ENCODE measurements around the gene KLHL7. TPM values are rescaled to one million over a fixed set of nuclear protein-coding genes. Genes with fewer than 3 reads are reported as not detected.
A peak's percentile ranks its signal among the peaks of the same experiment; 100 is the strongest.

The KLHL7 gene
- total RNA-seq: 10 to 100 TPM; 17.0 to 20.2 (median 18.1) TPM

DNA sequence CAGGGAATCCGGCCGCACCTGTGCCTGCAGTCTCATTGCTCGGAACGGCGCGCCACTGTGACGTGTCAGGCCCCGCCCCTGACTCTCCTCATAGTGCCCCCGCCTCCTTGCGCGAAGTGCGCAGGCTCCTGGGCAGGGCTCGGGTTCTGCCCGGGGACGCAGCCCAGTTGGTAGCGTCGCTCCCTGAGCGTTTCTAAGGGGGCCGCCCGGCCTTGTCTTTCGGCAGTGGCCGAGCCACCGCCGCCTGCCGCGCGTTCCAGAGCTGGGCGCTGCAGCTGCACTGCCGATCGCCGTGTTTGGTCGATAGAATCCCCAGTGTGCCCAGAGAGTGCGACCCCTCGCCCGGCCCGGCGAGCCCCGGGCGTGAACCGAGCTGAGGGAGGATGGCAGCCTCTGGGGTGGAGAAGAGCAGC, at the start of gene KLHL7:
Gene KLHL7, plus strand, starts transcription at position 142 of the 413 bp plus-strand sequence. Its CDS starts 242 bp downstream, at position 384.
- peak within 1 kb of the TSS; percentile 97 for H3K4me3 Mint-ChIP-seq

DNA sequence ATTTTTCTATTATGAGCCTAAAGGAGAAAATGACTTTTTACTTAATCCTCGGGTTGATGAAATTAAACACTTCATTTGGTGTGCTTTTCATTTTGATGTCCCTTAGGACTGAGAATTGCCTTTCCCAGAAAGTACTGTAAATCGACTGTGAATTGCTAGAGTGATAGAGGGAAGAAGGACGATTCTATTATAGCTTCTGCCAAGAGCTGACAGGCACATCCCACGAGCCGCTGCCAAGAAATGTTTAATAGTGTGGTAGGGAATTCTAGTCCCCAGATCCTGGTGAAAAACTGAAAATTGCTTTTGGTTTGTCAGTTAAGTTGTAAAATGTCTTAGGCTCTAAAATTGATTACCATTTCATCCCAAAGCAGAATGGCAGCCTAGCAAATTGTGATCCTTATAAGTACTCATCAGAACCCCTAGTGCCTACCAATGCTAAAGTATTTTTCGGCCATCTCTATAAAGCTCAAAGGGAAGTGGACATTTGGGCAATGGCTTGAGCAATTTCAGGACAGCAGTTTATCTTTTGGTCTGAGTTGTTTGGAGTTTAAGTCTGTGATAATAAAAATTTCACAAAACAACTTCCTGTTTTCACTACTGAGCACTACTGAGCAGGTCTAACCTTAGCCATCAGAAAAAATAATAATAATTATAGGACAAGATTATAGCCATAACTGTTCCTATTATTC, 47.0 kb upstream of the KLHL7 start:
- no peak for ATAC-seq

More for the DNA sequence above, at the start of gene KLHL7:
- H3K4me1 Mint-ChIP-seq (ENCODE audit: low read depth): peaks cover 39% of the 10 kb centered on the region
- H3K27me3 Mint-ChIP-seq (ENCODE audit: low read depth): no peaks in the 10 kb centered on the region
- no peaks in the 10 kb centered on the region for H3K9me3 Mint-ChIP-seq
- DNase-seq (peak; percentile 95), ATAC-seq (peak; percentile 97)
- H3K36me3 Mint-ChIP-seq (ENCODE audit: insufficient read depth): no peaks in the 10 kb centered on the region

DNA sequence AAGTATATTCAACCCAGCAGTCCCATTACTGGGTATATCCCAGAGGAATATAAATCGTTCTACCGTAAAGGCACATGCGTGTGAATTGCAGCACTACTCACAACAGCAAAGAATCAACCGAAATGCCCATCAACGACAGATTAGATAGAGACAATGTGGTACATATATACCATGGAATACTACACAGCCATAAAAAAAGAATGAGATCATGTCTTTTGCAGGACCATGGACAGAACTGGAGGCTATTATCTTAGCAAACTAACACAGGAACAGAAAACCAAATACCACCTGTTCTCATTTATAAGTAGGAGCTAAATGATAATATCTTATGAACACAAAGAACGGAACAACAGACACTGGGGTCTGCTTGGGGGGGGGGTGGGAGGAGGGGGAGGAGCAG, 44.3 kb upstream of the KLHL7 start:
- no peaks in the 10 kb centered on the region for H3K36me3 Mint-ChIP-seq (ENCODE audit: insufficient read depth)
- no peak overlapping the region for H3K4me3 Mint-ChIP-seq
- H3K27me3 Mint-ChIP-seq (ENCODE audit: low read depth): no peaks in the 10 kb centered on the region
- H3K4me1 Mint-ChIP-seq (ENCODE audit: low read depth): no peaks in the 10 kb centered on the region
- no peaks in the 10 kb centered on the region for H3K9me3 Mint-ChIP-seq
- ATAC-seq (no peak), DNase-seq (no peak)

More for the DNA sequence above, 47.0 kb upstream of the KLHL7 start:
- no peaks in the 10 kb centered on the region for H3K4me1 Mint-ChIP-seq (ENCODE audit: low read depth)
- H3K36me3 Mint-ChIP-seq (ENCODE audit: insufficient read depth): no peaks in the 10 kb centered on the region
- no peak for DNase-seq
- H3K27me3 Mint-ChIP-seq (ENCODE audit: low read depth): no peaks in the 10 kb centered on the region
- H3K9me3 Mint-ChIP-seq: no peaks in the 10 kb centered on the region
- no peak overlapping the region for H3K4me3 Mint-ChIP-seq

- no peaks in the 10 kb centered on the region for H3K27me3 Mint-ChIP-seq (ENCODE audit: low read depth)
- H3K4me3 Mint-ChIP-seq: no peak overlapping the region
- no peaks in the 10 kb centered on the region for H3K9me3 Mint-ChIP-seq
- no peak for ATAC-seq
- no peaks in the 10 kb centered on the region for H3K36me3 Mint-ChIP-seq (ENCODE audit: insufficient read depth)
- no peaks in the 10 kb centered on the region for H3K4me1 Mint-ChIP-seq (ENCODE audit: low read depth)
- DNase-seq: no peak
Observed at GRCh38 chr7:23062452-23062851, 43.1 kb upstream of the KLHL7 start.

GRCh38 chr7:23065974-23066373, 39.6 kb upstream of the KLHL7 start:
- no peaks in the 10 kb centered on the region for H3K9me3 Mint-ChIP-seq
- H3K36me3 Mint-ChIP-seq (ENCODE audit: insufficient read depth): no peaks in the 10 kb centered on the region
- DNase-seq (no peak), ATAC-seq (no peak)
- no peaks in the 10 kb centered on the region for H3K27me3 Mint-ChIP-seq (ENCODE audit: low read depth)
- no peak overlapping the region for H3K4me3 Mint-ChIP-seq
- H3K4me1 Mint-ChIP-seq (ENCODE audit: low read depth): no peaks in the 10 kb centered on the region

DNA sequence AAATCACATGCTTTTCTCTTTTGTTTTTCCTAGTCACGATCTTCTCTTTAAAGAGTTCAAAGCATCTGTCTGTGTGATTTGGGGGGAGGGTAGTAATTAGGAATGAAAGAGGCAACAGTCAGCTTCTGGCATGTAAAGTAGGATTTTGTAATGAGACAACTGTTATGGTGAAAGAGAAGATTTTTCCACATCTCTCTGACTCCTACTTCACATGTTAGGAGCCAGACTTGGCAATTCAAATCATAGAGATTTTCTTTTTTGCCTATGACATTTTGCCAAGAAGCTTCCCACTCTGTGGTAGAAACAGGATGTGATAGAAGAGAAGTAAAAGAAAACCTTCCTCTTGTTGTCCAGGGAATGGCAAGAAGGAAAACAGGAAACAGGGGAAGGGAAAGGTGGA, 38.3 kb upstream of the KLHL7 start:
- Mint-ChIP-seq H3K9me3 (no peaks in the 10 kb centered on the region), H3K27me3 (ENCODE audit: low read depth) (no peaks in the 10 kb centered on the region), H3K4me3 (no peak overlapping the region), H3K36me3 (ENCODE audit: insufficient read depth) (no peaks in the 10 kb centered on the region), H3K4me1 (ENCODE audit: low read depth) (no peaks in the 10 kb centered on the region)
- ATAC-seq (no peak), DNase-seq (no peak)

- Mint-ChIP-seq H3K4me3 (no peak overlapping the region), H3K4me1 (ENCODE audit: low read depth) (no peaks in the 10 kb centered on the region), H3K9me3 (no peaks in the 10 kb centered on the region), H3K27me3 (ENCODE audit: low read depth) (peaks cover 7% of the 10 kb centered on the region), H3K36me3 (ENCODE audit: insufficient read depth) (no peaks in the 10 kb centered on the region)
- DNase-seq (no peak), ATAC-seq (no peak)
Observed at GRCh38 chr7:23072048-23072447, 33.5 kb upstream of the KLHL7 start.

GRCh38 chr7:23072922-23073321, 32.7 kb upstream of the KLHL7 start:
- no peak for ATAC-seq
- Mint-ChIP-seq H3K4me3 (no peak overlapping the region), H3K9me3 (no peaks in the 10 kb centered on the region)

DNA sequence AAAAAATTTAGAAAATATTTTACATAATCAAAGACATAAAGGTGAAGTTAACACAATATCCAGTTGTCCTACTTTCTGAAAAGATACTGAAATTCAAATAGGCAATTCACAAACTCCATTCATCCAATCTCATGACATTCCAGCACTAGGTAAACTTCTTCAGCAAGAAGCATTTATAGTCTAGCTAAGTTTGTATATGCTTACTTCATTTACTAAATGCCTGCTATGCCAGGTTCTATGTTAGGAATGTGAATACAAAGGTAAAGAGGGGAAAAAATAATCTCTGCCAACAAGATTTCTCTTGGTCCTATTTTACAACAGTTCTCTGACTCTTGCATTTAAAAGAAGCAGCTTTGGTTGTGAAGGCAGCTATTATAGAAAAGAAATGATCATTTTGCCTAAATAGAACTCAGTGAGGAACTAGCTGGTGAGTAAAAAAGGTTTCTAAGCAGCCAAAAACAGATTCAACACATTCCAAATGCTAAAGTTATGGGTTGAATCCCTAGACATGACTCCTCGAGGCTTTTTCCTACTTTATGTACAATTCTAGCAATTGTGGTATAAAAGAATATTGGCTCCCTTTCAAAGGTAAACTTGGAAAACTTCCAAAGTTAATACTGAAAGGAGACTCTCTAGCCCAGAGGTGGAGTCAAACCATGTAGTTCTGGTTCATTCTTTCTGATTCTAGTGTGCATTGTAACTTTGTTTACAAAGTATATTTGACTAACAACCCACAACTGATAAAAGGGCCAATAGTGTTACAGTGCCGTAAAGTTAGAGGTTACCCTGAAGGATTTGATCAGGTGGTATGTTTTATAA, 30.9 kb upstream of the KLHL7 start:
- Mint-ChIP-seq H3K27me3 (ENCODE audit: low read depth) (peaks cover 7% of the 10 kb centered on the region), H3K4me1 (ENCODE audit: low read depth) (no peaks in the 10 kb centered on the region), H3K36me3 (ENCODE audit: insufficient read depth) (no peaks in the 10 kb centered on the region), H3K9me3 (no peaks in the 10 kb centered on the region), H3K4me3 (no peak overlapping the region)
- no peak for DNase-seq
- no peak for ATAC-seq

More at GRCh38 chr7:23072922-23073321, 32.7 kb upstream of the KLHL7 start:
- no peaks in the 10 kb centered on the region for H3K36me3 Mint-ChIP-seq (ENCODE audit: insufficient read depth)
- H3K4me1 Mint-ChIP-seq (ENCODE audit: low read depth): no peaks in the 10 kb centered on the region
- H3K27me3 Mint-ChIP-seq (ENCODE audit: low read depth): peaks cover 7% of the 10 kb centered on the region
- DNase-seq: no peak

- H3K9me3 Mint-ChIP-seq: no peaks in the 10 kb centered on the region
- no peaks in the 10 kb centered on the region for H3K36me3 Mint-ChIP-seq (ENCODE audit: insufficient read depth)
- no peak for DNase-seq
- ATAC-seq: no peak
- H3K4me3 Mint-ChIP-seq: no peak overlapping the region
- H3K27me3 Mint-ChIP-seq (ENCODE audit: low read depth): peaks cover 9% of the 10 kb centered on the region
- H3K4me1 Mint-ChIP-seq (ENCODE audit: low read depth): no peaks in the 10 kb centered on the region
Observed at GRCh38 chr7:23075571-23075970, 30.0 kb upstream of the KLHL7 start.

- no peaks in the 10 kb centered on the region for H3K9me3 Mint-ChIP-seq
- peaks cover 9% of the 10 kb centered on the region for H3K27me3 Mint-ChIP-seq (ENCODE audit: low read depth)
Observed at GRCh38 chr7:23076772-23077171, 28.8 kb upstream of the KLHL7 start.

DNA sequence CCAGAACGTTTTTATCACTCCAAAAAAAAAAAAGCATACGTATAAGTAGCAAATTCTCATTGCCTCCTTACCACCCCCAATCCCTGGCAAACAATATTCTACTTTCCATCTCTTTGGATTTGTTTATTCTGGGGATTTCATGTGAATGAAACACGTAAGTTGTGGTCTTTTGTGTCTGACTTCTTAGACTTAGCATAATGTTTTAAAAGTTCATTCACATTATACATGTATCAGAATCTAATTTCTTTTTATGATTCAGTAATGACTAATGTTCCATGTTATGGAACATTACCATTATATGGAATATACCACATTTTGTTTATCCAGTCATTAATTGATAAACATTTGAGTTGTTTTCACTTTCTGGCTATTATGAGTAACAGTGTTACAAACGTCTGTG, 12.5 kb upstream of the KLHL7 start:
- no peaks in the 10 kb centered on the region for H3K9me3 Mint-ChIP-seq

More at GRCh38 chr7:23076772-23077171, 28.8 kb upstream of the KLHL7 start:
- no peaks in the 10 kb centered on the region for H3K36me3 Mint-ChIP-seq (ENCODE audit: insufficient read depth)
- no peak for DNase-seq
- H3K4me3 Mint-ChIP-seq: no peak overlapping the region
- H3K4me1 Mint-ChIP-seq (ENCODE audit: low read depth): no peaks in the 10 kb centered on the region
- ATAC-seq: no peak

DNA sequence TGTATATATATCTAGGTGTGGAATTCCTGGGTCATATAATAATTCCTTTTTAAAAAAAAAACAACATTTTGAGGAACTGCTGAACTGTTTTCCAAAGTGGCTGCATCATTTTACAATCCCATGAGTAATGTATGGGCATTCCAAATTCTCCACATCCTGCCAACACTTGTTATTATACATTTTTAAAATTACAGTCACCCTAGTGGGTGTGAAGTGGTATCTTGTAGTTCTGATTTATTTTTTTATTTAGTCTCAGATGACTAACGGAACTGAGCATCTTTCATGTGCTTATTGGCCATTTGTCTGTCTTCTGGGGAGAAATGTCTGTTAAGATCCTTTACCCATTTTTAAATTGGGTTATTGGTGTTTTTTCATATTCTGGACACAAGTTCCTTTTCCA, 12.0 kb upstream of the KLHL7 start:
- Mint-ChIP-seq H3K4me1 (ENCODE audit: low read depth) (no peaks in the 10 kb centered on the region), H3K27me3 (ENCODE audit: low read depth) (peaks cover 6% of the 10 kb centered on the region), H3K4me3 (no peak overlapping the region), H3K36me3 (ENCODE audit: insufficient read depth) (peaks cover 2% of the 10 kb centered on the region), H3K9me3 (no peaks in the 10 kb centered on the region)
- no peak for DNase-seq
- ATAC-seq: no peak

More for the DNA sequence above, 12.5 kb upstream of the KLHL7 start:
- Mint-ChIP-seq H3K36me3 (ENCODE audit: insufficient read depth) (peaks cover 2% of the 10 kb centered on the region), H3K27me3 (ENCODE audit: low read depth) (peaks cover 4% of the 10 kb centered on the region), H3K4me3 (no peak overlapping the region), H3K4me1 (ENCODE audit: low read depth) (no peaks in the 10 kb centered on the region)
- no peak for ATAC-seq
- no peak for DNase-seq

GRCh38 chr7:23096518-23097290, 8.9 kb upstream of the KLHL7 start:
- no peaks in the 10 kb centered on the region for H3K4me1 Mint-ChIP-seq (ENCODE audit: low read depth)
- H3K36me3 Mint-ChIP-seq (ENCODE audit: insufficient read depth): peaks cover 2% of the 10 kb centered on the region

More at GRCh38 chr7:23096518-23097290, 8.9 kb upstream of the KLHL7 start:
- no peaks in the 10 kb centered on the region for H3K9me3 Mint-ChIP-seq
- peaks cover 5% of the 10 kb centered on the region for H3K27me3 Mint-ChIP-seq (ENCODE audit: low read depth)
- no peak for DNase-seq
- no peak overlapping the region for H3K4me3 Mint-ChIP-seq
- no peak for ATAC-seq

All from activated T-cell treated with anti-CD3 and anti-CD28 coated beads, Interleukin-2, amount 50 U/mL, for 4 hours (primary cell).